Smooth muscle cell (in vitro differentiated cells): ENCODE measurements around the gene MMP1. TPM values are rescaled to one million over a fixed set of nuclear protein-coding genes. Genes with fewer than 3 reads are reported as not detected.
A peak's percentile ranks its signal among the peaks of the same experiment; 100 is the strongest.

Source experiments
- DNase-seq: peaks from one replicate; lab custom pipeline; 2025; ENCODE audit not compliant: unreplicated experiment; lab: John Stamatoyannopoulos, UW
- H2AFZ ChIP-seq: fragments of 200-600 bp; sonication (generic); 2 replicates; pipeline ENCODE4 v1.6.0; 2016; ENCODE audit warnings: antibody characterized with exemption, low read depth, mild to moderate bottlenecking
- H3F3A ChIP-seq: fragments of 200-600 bp; sonication (generic); 2 replicates; pipeline ENCODE4 v1.6.0; 2017; ENCODE audit warnings: antibody characterized with exemption, low read depth
- H3K27ac ChIP-seq: fragments of 200-600 bp; sonication (generic); 2 replicates; pipeline ENCODE4 v1.5.1; 2016; ENCODE audit warnings: low read depth, mild to moderate bottlenecking
- H3K27me3 ChIP-seq: fragments of 200-600 bp; sonication (generic); 2 replicates; pipeline ENCODE4 v1.6.1; 2016; ENCODE audit warnings: low read depth, mild to moderate bottlenecking
- H3K36me3 ChIP-seq: fragments of 200-600 bp; sonication (generic); 2 replicates; pipeline ENCODE4 v1.5.1; 2016; ENCODE audit warnings: low read depth
- H3K4me1 ChIP-seq: fragments of 200-600 bp; sonication (generic); 2 replicates; pipeline ENCODE4 v1.5.1; 2016; ENCODE audit warnings: low read depth
- H3K4me2 ChIP-seq: fragments of 200-600 bp; sonication (generic); 2 replicates; pipeline ENCODE4 v1.6.0; 2016; ENCODE audit warnings: mild to moderate bottlenecking
- H3K4me3 ChIP-seq: fragments of 200-600 bp; sonication (generic); 2 replicates; pipeline ENCODE4 v1.5.1; 2016; ENCODE audit warnings: mild to moderate bottlenecking
- H3K79me2 ChIP-seq: fragments of 200-600 bp; sonication (generic); 2 replicates; pipeline ENCODE4 v1.6.0; 2016; ENCODE audit warnings: low read depth, mild to moderate bottlenecking
- H3K9ac ChIP-seq: fragments of 200-600 bp; sonication (generic); 2 replicates; pipeline ENCODE4 v1.6.0; 2016; ENCODE audit warnings: low read depth
- H3K9me3 ChIP-seq: fragments of 200-600 bp; sonication (generic); replicated peaks from 2 replicates; pipeline ENCODE4 v1.5.1; 2016; ENCODE audit warnings: low read depth
- H4K20me1 ChIP-seq: fragments of 200-600 bp; sonication (generic); 2 replicates; pipeline ENCODE4 v1.6.0; 2016; ENCODE audit warnings: low read depth
- CTCF ChIP-seq: fragments of 200-600 bp; sonication (generic); IDR thresholded peaks from 2 replicates; pipeline ENCODE4 v1.5.1; 2017; ENCODE audit warnings: borderline replicate concordance, mild to moderate bottlenecking, antibody characterized with exemption; ENCODE audit not compliant: insufficient read depth, poor library complexity, severe bottlenecking
- WGBS: methylation state at CpG from one replicate; pipeline ENCODE4 v1.1.7; 2016; ENCODE audit warnings: low lambda C conversion rate; 5-methylcytosine and 5-hydroxymethylcytosine counted together
- polyA plus RNA-seq: library from polyadenylated mRNA; unstranded; fragments of >200 nt; fragmentation: Nextera tagmentation; extraction: Ambion mirVana; gene quantifications from 2 replicates; pipeline ENCODE4 v1.2.1, GENCODE V29; 2016
- total RNA-seq: library from RNA; depleted of rRNA; stranded (reverse); fragments of >200 nt; gene quantifications from 2 replicates; pipeline ENCODE4 v1.2.3, GENCODE V29; 2014

MMP1 gene
- total and polyA plus RNA-seq, 2 experiments from 2014 or later: 9.1 to 38.3 TPM

GRCh38 chr11:102767800-102768199 lies 30.2 kb downstream of the MMP1 start:
- Histone ChIP-seq H3K4me1 (no peaks in the 10 kb centered on the region), H3K27me3 (no peaks in the 10 kb centered on the region), H3K9me3 (no peaks in the 10 kb centered on the region), H2AFZ (no peak overlapping the region), H3K4me3 (no peak overlapping the region), H3K4me2 (no peak overlapping the region), H3K36me3 (no peaks in the 10 kb centered on the region), H3K27ac (no peak overlapping the region), H3F3A (peaks cover 1% of the 10 kb centered on the region), H3K9ac (no peak overlapping the region), H4K20me1 (no peaks in the 10 kb centered on the region), H3K79me2 (no peaks in the 10 kb centered on the region)
- no peak for TF ChIP-seq CTCF
- WGBS: 97% methylated on average over 18 of the region's 18 CpGs
- DNase-seq: no peak

- WGBS: 62% methylated on average over 2 of the region's 2 CpGs
- Histone ChIP-seq H3K27me3 (no peaks in the 10 kb centered on the region), H3K4me1 (peaks cover 13% of the 10 kb centered on the region), H3K79me2 (no peaks in the 10 kb centered on the region), H3K9ac (no peak overlapping the region), H3K36me3 (no peaks in the 10 kb centered on the region), H2AFZ (no peak overlapping the region), H3F3A (peaks cover 13% of the 10 kb centered on the region), H3K27ac (no peak overlapping the region), H3K4me3 (no peak overlapping the region), H3K4me2 (peak overlapping the region; percentile 24), H3K9me3 (no peaks in the 10 kb centered on the region), H4K20me1 (no peaks in the 10 kb centered on the region)
- no peak for TF ChIP-seq CTCF
- no peak for DNase-seq
Measured at GRCh38 chr11:102763440-102763839, 34.5 kb downstream of the MMP1 start.

- no peaks in the 10 kb centered on the region for H3K9me3 ChIP-seq
- 19% methylated on average over 2 of the region's 2 CpGs for WGBS
- no peak overlapping the region for H3K4me3 ChIP-seq
- no peak for DNase-seq
- no peak overlapping the region for H2AFZ ChIP-seq
- H3K36me3 ChIP-seq: no peaks in the 10 kb centered on the region
- H3K4me2 ChIP-seq: peak overlapping the region; percentile 53
- peak overlapping the region; percentile 81 for H3K27ac ChIP-seq
- H4K20me1 ChIP-seq: no peaks in the 10 kb centered on the region
- no peaks in the 10 kb centered on the region for H3K27me3 ChIP-seq
- H3K9ac ChIP-seq: no peak overlapping the region
- H3K79me2 ChIP-seq: no peaks in the 10 kb centered on the region
- H3F3A ChIP-seq: peaks cover 13% of the 10 kb centered on the region
- no peak for TF ChIP-seq CTCF
- H3K4me1 ChIP-seq: peaks cover 13% of the 10 kb centered on the region
Measured at GRCh38 chr11:102762361-102762767, 35.6 kb downstream of the MMP1 start.

GRCh38 chr11:102761646-102762238 lies 36.2 kb downstream of the MMP1 start:
- H3K4me1 ChIP-seq: peaks cover 13% of the 10 kb centered on the region
- peaks cover 13% of the 10 kb centered on the region for H3F3A ChIP-seq
- no peak for TF ChIP-seq CTCF
- no peaks in the 10 kb centered on the region for H3K27me3 ChIP-seq
- H3K27ac ChIP-seq: peak overlapping the region; percentile 81
- no peaks in the 10 kb centered on the region for H4K20me1 ChIP-seq
- no peak for DNase-seq
- WGBS: 58% methylated on average over 4 of the region's 4 CpGs
- no peaks in the 10 kb centered on the region for H3K79me2 ChIP-seq
- H3K9me3 ChIP-seq: no peaks in the 10 kb centered on the region
- H3K4me2 ChIP-seq: peak overlapping the region; percentile 53
- H2AFZ ChIP-seq: no peak overlapping the region
- no peak overlapping the region for H3K4me3 ChIP-seq
- no peaks in the 10 kb centered on the region for H3K36me3 ChIP-seq
- H3K9ac ChIP-seq: no peak overlapping the region
